ENCODE data around the gene SPINK6.

Gene SPINK6, protein sequence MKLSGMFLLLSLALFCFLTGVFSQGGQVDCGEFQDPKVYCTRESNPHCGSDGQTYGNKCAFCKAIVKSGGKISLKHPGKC

DNA sequence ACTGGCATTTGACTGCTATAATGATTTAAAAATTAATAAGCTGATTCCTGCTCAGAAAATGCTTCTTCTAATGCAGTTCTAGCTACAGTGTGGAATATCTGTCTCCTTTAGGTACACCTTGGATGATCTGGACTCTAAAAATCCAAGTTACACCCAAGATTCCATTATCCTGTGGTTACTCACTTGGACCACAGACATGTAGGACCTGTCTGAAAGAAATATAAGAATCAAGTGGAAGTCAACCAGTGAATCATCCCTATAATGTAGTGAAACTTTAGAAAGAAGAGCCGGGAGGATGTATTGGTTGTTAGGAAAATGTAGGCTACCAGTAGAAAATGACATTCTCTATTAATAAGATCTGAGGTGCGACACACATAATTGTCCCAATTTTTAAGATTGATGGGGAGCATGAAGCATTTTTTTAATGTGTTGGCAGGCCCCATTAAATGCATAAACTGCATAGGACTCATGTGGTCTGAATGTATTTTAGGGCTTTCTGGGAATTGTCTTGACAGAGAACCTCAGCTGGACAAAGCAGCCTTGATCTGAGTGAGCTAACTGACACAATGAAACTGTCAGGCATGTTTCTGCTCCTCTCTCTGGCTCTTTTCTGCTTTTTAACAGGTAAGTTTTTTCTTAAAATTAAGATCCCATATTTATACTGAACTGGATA is at the start of gene SPINK6:
Gene SPINK6 (plus strand): TSS at position 512 of the 673 bp plus-strand sequence. CDS start 55 bp downstream, at position 567.
- no peak for TF ChIP-seq TCF12 (IDR thresholded peaks at IDR 0.05; ENCODE audit: low read depth)
- TF ChIP-seq EGR1 (IDR thresholded peaks at IDR 0.05): no peak
- TF ChIP-seq, protein P1, sequence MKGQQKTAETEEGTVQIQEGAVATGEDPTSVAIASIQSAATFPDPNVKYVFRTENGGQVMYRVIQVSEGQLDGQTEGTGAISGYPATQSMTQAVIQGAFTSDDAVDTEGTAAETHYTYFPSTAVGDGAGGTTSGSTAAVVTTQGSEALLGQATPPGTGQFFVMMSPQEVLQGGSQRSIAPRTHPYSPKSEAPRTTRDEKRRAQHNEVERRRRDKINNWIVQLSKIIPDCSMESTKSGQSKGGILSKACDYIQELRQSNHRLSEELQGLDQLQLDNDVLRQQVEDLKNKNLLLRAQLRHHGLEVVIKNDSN (IDR thresholded peaks at IDR 0.05): no peak
- no peak for TF ChIP-seq CEBPB (IDR thresholded peaks at IDR 0.05)
- no peak for TF ChIP-seq NFIC (IDR thresholded peaks at IDR 0.05)
- TF ChIP-seq TAF1 (IDR thresholded peaks at IDR 0.05; ENCODE audit: low read depth): no peak
- no peak for TF ChIP-seq FOXM1 (IDR thresholded peaks at IDR 0.05; ENCODE audit: borderline replicate concordance, low read depth)
- no peak for TF ChIP-seq TEAD4 (IDR thresholded peaks at IDR 0.05)
- TF ChIP-seq YY1 (IDR thresholded peaks at IDR 0.05; ENCODE audit: low read depth): no peak
- no peak for TF ChIP-seq ZBTB7A (IDR thresholded peaks at IDR 0.05; ENCODE audit: low read depth)
- TF ChIP-seq, protein P2, sequence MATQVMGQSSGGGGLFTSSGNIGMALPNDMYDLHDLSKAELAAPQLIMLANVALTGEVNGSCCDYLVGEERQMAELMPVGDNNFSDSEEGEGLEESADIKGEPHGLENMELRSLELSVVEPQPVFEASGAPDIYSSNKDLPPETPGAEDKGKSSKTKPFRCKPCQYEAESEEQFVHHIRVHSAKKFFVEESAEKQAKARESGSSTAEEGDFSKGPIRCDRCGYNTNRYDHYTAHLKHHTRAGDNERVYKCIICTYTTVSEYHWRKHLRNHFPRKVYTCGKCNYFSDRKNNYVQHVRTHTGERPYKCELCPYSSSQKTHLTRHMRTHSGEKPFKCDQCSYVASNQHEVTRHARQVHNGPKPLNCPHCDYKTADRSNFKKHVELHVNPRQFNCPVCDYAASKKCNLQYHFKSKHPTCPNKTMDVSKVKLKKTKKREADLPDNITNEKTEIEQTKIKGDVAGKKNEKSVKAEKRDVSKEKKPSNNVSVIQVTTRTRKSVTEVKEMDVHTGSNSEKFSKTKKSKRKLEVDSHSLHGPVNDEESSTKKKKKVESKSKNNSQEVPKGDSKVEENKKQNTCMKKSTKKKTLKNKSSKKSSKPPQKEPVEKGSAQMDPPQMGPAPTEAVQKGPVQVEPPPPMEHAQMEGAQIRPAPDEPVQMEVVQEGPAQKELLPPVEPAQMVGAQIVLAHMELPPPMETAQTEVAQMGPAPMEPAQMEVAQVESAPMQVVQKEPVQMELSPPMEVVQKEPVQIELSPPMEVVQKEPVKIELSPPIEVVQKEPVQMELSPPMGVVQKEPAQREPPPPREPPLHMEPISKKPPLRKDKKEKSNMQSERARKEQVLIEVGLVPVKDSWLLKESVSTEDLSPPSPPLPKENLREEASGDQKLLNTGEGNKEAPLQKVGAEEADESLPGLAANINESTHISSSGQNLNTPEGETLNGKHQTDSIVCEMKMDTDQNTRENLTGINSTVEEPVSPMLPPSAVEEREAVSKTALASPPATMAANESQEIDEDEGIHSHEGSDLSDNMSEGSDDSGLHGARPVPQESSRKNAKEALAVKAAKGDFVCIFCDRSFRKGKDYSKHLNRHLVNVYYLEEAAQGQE (IDR thresholded peaks at IDR 0.05; ENCODE audit: low read depth): no peak
- TF ChIP-seq EP300 (IDR thresholded peaks at IDR 0.05; ENCODE audit: borderline replicate concordance): no peak
- TF ChIP-seq, protein P3, sequence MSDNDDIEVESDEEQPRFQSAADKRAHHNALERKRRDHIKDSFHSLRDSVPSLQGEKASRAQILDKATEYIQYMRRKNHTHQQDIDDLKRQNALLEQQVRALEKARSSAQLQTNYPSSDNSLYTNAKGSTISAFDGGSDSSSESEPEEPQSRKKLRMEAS (IDR thresholded peaks at IDR 0.05): no peak

DNA sequence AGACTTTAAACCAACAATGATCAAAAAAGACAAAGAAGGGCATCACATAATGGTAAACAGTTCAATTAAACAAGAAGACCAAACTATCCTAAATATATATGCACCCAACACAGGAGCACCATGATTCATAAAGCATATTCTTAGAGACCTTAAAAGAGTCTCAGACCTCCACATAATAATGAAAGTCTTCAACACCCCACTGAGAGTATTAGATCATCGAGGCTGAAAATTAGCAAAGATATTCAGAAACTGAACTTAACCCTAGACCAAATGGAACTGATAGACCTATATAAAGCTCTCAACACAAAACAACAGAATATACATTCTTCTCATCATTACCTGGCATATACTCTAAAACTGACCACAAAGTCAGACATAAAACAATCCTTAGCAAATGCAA is 46.2 kb upstream of the SPINK6 start:
- TF ChIP-seq FOXM1 (IDR thresholded peaks at IDR 0.05; ENCODE audit: borderline replicate concordance, low read depth): no peak
- no peak for TF ChIP-seq YY1 (IDR thresholded peaks at IDR 0.05; ENCODE audit: low read depth)
- TF ChIP-seq, protein P2 (IDR thresholded peaks at IDR 0.05; ENCODE audit: low read depth): no peak
- TF ChIP-seq TAF1 (IDR thresholded peaks at IDR 0.05; ENCODE audit: low read depth): no peak
- TF ChIP-seq ZBTB7A (IDR thresholded peaks at IDR 0.05; ENCODE audit: low read depth): no peak
- no peak for TF ChIP-seq TCF12 (IDR thresholded peaks at IDR 0.05; ENCODE audit: low read depth)
- no peak for TF ChIP-seq EGR1 (IDR thresholded peaks at IDR 0.05)
- no peak for TF ChIP-seq EP300 (IDR thresholded peaks at IDR 0.05; ENCODE audit: borderline replicate concordance)
- TF ChIP-seq, protein P3 (IDR thresholded peaks at IDR 0.05): no peak
- TF ChIP-seq NFIC (IDR thresholded peaks at IDR 0.05): no peak
- TF ChIP-seq, protein P1 (IDR thresholded peaks at IDR 0.05): no peak
- TF ChIP-seq TEAD4 (IDR thresholded peaks at IDR 0.05): no peak
- no peak for TF ChIP-seq CREB1 (IDR thresholded peaks at IDR 0.05; ENCODE audit: low read depth)

DNA sequence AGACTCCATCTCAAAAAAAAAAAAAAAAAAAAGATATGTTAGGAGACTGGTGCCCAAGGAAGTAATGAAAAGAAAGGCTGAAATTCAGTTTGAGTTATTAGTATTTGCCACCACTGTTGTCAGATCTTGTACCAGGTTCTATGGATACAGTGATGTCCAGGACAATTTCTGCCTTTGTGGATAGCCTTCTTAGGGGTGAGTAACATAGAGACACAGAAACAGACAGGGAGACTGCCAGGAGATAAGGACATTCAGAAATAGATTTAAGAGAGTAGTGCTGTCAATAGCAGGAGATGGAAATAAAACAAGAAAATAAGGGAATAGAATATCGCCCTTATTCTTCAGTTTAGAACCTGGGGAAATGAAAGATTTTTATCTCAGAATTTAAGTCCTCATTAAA is 40.8 kb upstream of the SPINK6 start:
- TF ChIP-seq EGR1 (IDR thresholded peaks at IDR 0.05): no peak
- TF ChIP-seq, protein P2 (IDR thresholded peaks at IDR 0.05; ENCODE audit: low read depth): no peak
- no peak for TF ChIP-seq CREB1 (IDR thresholded peaks at IDR 0.05; ENCODE audit: low read depth)
- no peak for TF ChIP-seq EP300 (IDR thresholded peaks at IDR 0.05; ENCODE audit: borderline replicate concordance)
- TF ChIP-seq, protein P1 (IDR thresholded peaks at IDR 0.05): no peak
- TF ChIP-seq CEBPB (IDR thresholded peaks at IDR 0.05): no peak
- TF ChIP-seq YY1 (IDR thresholded peaks at IDR 0.05; ENCODE audit: low read depth): no peak
- TF ChIP-seq, protein P3 (IDR thresholded peaks at IDR 0.05): no peak
- no peak for TF ChIP-seq RAD21 (IDR thresholded peaks at IDR 0.05; ENCODE audit: low read depth)
- no peak for TF ChIP-seq TAF1 (IDR thresholded peaks at IDR 0.05; ENCODE audit: low read depth)
- no peak for TF ChIP-seq NFIC (IDR thresholded peaks at IDR 0.05)
- TF ChIP-seq TEAD4 (IDR thresholded peaks at IDR 0.05): no peak
- TF ChIP-seq FOXM1 (IDR thresholded peaks at IDR 0.05; ENCODE audit: borderline replicate concordance, low read depth): no peak
- no peak for TF ChIP-seq TCF12 (IDR thresholded peaks at IDR 0.05; ENCODE audit: low read depth)
- no peak for TF ChIP-seq ZBTB7A (IDR thresholded peaks at IDR 0.05; ENCODE audit: low read depth)

All from Ishikawa (cell line).